Spleen (tissue), 7 donors: ENCODE data around the gene MXD3.

Source experiments
- POLR2A ChIP-seq, 3 donors: fragments of 450-650 bp; IDR thresholded peaks; one replicate each; pipeline ENCODE4 v1.5.1; 2017; ENCODE audit warnings: antibody characterized with exemption in 3 of 3, mild to moderate bottlenecking in 1 of 3
- TF ChIP-seq, protein P1 (sequence below), 11 experiments: fragments of 200-600 bp in 7 of 11; fragments of 450-650 bp in 4 of 11; sonication (generic) in 4 of 11; IDR thresholded peaks in 8 of 11; conservative IDR thresholded peaks in 3 of 11; 1 replicate in 7 of 11; 2 replicates in 4 of 11; pipeline versions ENCODE4 v1.4.0 to v1.8.0; 2016 to 2021; ENCODE audit warnings: antibody characterized with exemption in 11 of 11, inconsistent platforms in 4 of 11, mild to moderate bottlenecking in 1 of 11
- donor health status: DM: no; HTN: no; CAD: no; lungs with moderate emphysema.
- donor health status: DM: no; HTN: no; CAD: no.
- donor health status: DM: no; HTN: no; CAD: no.

DNA sequence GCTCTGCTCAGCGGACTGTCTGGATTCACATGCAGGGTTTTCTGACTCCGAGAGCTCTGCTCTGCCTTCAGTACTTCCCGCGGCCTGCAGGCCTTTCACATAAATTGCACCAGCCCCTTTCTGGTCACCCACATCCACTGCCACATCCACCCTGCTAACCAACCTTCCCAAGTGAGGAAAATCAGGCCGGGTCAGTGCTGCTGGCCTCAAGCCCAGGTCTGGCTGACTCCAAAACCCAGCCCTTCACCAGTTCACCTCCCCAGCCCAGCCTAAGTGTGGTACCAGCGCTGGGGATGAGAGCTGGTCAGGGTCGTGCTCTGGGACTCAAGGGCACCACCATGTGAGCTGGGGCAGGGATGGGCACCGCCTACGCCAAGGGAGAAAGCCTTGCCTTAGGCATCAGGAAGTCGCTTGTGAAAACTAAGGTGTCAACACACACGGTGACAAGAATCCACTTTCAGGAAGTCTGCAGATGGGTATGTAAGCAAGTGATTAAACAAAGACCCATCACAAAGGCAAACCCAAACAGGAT, 27.5 kb upstream of the MXD3 start:
- TF ChIP-seq, protein P1, sequence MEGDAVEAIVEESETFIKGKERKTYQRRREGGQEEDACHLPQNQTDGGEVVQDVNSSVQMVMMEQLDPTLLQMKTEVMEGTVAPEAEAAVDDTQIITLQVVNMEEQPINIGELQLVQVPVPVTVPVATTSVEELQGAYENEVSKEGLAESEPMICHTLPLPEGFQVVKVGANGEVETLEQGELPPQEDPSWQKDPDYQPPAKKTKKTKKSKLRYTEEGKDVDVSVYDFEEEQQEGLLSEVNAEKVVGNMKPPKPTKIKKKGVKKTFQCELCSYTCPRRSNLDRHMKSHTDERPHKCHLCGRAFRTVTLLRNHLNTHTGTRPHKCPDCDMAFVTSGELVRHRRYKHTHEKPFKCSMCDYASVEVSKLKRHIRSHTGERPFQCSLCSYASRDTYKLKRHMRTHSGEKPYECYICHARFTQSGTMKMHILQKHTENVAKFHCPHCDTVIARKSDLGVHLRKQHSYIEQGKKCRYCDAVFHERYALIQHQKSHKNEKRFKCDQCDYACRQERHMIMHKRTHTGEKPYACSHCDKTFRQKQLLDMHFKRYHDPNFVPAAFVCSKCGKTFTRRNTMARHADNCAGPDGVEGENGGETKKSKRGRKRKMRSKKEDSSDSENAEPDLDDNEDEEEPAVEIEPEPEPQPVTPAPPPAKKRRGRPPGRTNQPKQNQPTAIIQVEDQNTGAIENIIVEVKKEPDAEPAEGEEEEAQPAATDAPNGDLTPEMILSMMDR (IDR thresholded peaks at IDR 0.05 in 8 of 11, conservative IDR thresholded peaks at IDR 0.05 in 3 of 11), result no peak
- no peak for TF ChIP-seq POLR2A (IDR thresholded peaks at IDR 0.05)
